ENCODE measurements around the gene LRRC57.

GRCh38 chr15:42549741-42550392 lies 1.3 kb upstream of the LRRC57 start:
- no peak for TF ChIP-seq POLR2A (IDR thresholded peaks at IDR 0.05; ENCODE audit: low read depth, low read length)
- TF ChIP-seq TAF1 (IDR thresholded peaks at IDR 0.05; ENCODE audit: borderline replicate concordance, low read depth, low read length) = no peak
- TF ChIP-seq POLR2AphosphoS5 (IDR thresholded peaks at IDR 0.05; ENCODE audit: low read depth, low read length) = no peak

Data from GM12892 (cell line).